GM18861 (cell line): Measurements from ENCODE around the gene FGGY.
"Not testable (repeated sequence)": the region's sequence is repeated elsewhere in the genome, so short reads cannot be mapped to it uniquely, and the experiment has no call there.

ENCODE experiments used
- ATAC-seq: cut with Tn5 transposase; IDR thresholded peaks from one replicate; pipeline ENCODE4 v1.9.1; 2021; ENCODE audit not compliant: unreplicated experiment

FGGY gene

DNA sequence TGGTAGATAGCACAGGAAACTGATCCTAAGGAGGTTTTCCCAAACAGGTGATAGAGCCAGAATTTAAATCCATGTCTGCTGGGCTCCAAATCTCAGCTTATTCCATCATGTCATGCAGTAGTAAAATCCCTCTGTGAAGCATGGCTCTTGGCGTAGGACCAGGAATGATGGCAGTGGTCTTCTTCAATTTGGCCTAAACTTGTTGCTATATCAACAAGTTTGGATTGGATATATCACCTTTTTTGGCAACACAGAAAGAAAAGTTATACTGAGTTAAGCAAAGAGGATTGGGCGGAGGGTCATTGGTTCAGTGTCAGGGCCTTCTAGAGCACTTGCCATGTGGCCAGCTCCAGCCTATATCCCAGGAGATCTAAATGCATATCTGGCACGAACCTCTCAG, 52.2 kb downstream of the FGGY start:
- ATAC-seq: no peak

- no peak for ATAC-seq
These were observed 53.6 kb downstream of the FGGY start for GRCh38 chr1:59350521-59350920.

DNA sequence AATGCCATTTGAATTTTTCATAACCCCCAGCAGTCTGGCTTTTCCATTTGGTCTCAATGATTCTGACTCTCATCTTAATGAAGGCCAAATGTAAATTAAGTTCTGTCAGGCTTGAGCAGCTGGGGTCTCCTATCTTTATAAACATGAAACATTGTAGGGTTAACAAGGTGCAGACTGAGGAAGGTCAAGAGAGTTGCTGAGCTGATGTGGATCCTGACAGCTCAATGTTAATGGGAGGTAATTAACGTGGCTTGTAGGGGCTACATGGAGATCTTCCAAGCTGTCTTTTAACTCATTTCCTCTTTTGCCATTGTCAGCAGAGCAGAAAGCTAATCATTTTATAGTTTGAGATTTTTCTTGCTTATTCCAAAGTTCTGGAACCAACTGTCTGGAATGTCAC, 55.2 kb downstream of the FGGY start:
- ATAC-seq: no peak

GRCh38 chr1:59353453-59353852, 56.6 kb downstream of the FGGY start:
- ATAC-seq: no peak

GRCh38 chr1:59354239-59354638, 57.3 kb downstream of the FGGY start:
- not testable (repeated sequence) for ATAC-seq

DNA sequence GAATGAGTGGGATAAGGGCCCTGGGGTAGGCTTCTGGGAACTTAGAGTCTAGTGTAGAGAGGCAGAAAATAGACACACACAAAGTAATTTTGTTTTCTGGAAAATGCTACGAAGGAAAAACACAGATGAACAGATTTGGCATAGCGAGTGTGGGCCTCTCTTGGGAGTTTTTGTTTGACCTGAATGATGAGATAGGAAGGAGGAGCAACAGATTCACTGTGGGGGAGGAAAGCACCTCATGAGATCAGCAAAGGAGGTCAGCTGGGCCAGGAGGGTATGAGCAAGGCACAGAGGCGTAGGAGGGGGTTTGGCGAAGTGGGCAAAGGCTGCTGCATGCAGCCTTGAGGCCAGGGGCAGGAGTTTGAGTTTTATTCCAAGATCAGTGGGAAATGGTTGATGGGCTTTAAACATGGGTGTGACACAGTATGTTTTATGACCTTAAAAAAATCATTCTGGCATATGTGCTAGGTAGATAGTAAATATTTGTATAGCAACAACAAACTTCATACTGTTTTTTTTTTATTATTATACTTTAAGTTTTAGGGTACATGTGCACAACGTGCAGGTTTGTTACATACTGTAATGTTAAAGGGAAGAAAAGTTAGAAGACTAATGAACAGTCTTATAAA, 57.9 kb downstream of the FGGY start:
- ATAC-seq: peak; percentile 47

GRCh38 chr1:59355361-59355760, 58.5 kb downstream of the FGGY start:
- peak; percentile 81 for ATAC-seq

GRCh38 chr1:59356627-59357026, 59.7 kb downstream of the FGGY start:
- no peak for ATAC-seq

DNA sequence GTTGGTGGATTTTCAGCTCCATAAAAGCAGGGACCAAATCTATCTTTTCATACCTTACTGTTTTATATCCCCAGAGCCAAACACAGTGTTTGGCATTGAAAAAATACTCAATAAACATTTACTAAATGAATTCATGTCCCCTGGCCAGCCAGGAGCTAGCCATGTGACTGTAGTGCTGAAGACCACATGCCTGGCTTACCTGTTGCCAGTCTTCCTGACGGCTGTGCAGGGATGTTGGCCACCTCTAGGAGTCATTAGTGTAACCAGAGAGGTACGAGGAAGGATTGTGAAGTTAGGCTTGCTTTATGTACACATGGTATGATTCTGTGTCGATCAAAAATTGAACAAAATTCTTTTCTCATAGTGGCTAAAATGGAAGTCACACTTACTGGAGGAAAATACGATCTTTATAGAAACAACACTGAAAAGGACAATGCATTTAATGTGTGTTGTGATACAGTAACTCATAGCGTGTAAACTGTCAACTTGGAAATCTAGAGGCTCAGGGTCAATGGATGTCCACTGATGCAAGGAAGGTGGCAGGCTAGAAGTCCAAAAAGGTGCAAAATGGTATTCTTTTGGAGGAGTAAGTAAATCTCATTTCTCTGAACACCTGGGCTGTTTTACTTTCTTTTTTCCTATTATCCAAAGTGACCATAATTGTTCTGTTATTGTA, 60.9 kb downstream of the FGGY start:
- ATAC-seq: no peak

- no peak for ATAC-seq
These were observed 62.4 kb downstream of the FGGY start for GRCh38 chr1:59359325-59359724.

GRCh38 chr1:59360170-59360569, 63.3 kb downstream of the FGGY start:
- no peak for ATAC-seq

DNA sequence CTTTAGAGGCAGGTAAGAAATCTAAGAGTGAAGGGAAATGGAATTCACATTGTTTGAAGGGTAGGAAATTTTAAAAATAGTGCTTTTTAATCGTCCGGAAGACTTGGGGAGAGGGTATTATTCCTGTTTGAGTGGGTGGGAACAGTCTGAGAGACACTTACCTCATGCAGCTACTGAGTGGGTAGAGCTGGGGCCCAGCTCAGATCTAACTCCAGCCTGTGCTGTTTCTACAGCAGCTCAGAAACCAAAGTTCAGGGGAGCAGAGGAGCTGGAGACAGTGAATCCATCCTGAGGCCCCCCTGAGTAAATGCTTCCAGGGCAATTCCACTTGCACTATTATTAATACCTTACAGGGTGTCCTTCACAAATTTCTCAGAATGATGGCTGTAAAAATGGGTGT, 63.8 kb downstream of the FGGY start:
- ATAC-seq: no peak

DNA sequence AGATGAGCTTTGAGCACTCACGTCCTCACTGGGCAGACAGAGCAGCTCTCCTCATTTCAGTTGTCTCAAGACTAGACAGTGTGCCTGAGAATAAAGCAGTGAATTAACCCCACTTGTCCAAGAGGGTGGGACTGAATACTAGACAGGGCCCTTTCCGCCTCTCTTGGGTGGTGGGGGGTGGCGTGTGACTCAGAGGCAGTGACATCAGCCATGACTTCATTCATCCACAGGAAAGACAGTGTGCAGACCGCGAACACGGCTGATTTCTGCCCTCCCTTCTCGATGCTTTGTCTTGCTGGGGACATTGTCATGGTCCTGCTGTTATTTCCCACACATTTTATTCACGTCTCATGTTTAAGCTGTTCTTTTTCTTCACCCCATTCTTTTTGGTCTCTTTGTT, 64.9 kb downstream of the FGGY start:
- ATAC-seq: no peak

GRCh38 chr1:59364037-59364436, 67.1 kb downstream of the FGGY start:
- ATAC-seq: no peak

DNA sequence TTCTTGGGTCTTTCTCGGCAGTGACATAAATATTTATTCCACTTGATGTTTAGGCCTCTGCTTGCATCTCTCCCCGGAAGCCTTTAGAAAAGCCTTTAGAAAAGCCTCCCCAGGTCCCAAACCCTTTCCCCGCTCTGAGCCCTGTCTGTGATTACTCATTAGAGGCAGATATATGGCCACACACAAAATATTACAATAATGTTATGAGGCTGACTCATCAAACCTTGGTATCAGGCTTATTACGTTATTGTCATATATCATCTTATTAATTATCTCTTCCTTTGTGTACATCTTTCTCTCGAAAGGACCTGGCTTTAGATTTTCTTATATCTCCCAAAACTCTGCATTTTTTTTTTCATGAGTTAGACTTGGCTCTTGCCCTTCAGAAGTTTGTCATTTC, 69.5 kb downstream of the FGGY start:
- ATAC-seq: no peak

- ATAC-seq: no peak
These were observed 70.6 kb downstream of the FGGY start for GRCh38 chr1:59367301-59368007.

GRCh38 chr1:59368008-59368670, 71.2 kb downstream of the FGGY start:
- no peak for ATAC-seq

- ATAC-seq: no peak
These were observed 78.7 kb downstream of the FGGY start for GRCh38 chr1:59375321-59376220.

DNA sequence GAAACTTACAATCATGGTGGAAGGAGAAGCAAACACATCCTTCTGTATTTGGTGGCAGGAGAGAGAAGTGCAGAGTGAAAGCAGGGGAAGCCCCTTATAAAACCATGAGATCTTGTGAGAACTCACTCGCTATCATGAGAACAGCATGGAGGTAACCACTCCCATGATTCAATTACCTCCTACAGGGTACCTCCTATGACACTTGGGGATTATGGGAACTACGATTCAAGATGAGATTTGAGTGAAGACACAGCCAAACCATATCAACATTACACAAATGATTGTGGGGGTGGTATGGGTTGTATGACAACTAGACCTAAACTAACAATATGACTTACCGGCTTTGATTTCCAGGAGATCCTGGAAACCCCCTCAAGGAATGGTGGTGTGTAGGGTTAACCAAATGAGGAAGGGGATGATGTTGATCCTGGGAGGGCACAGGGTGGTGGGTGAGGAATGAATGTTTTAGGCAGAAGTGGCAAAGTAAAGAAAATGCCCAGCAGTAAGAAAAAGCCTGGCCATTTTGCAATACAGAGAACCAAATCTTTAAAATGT, 80.5 kb downstream of the FGGY start:
- ATAC-seq: no peak

GRCh38 chr1:59378621-59379370, 81.9 kb downstream of the FGGY start:
- ATAC-seq: no peak
